ENCODE data around the gene FADD.
"Not testable (repeated sequence)": the region's sequence is repeated elsewhere in the genome, so short reads cannot be mapped to it uniquely, and the experiment has no call there.

Gene FADD

GRCh38 chr11:70192666-70193410, 10.3 kb upstream of the FADD start:
- no peak overlapping the region for H3K4me3 ChIP-seq (ENCODE audit: low read length)
- no peaks in the 10 kb centered on the region for H3K4me1 ChIP-seq (ENCODE audit: control insufficient read depth, insufficient read depth, low read length)
- no peak for DNase-seq (ENCODE audit: low read depth, low spot score)
- no peaks in the 10 kb centered on the region for H3K9me3 ChIP-seq (ENCODE audit: control insufficient read depth, insufficient read depth, low read length)
- H3K27ac ChIP-seq (ENCODE audit: low read length), result no peak overlapping the region
- no peaks in the 10 kb centered on the region for H3K27me3 ChIP-seq (ENCODE audit: control insufficient read depth, insufficient read depth, low read length)
- WGBS (ENCODE audit: insufficient coverage, insufficient read length), result no CpG with 5 or more reads among the region's 15 CpGs
- H3K36me3 ChIP-seq (ENCODE audit: control insufficient read depth, insufficient read depth, low read length), result no peaks in the 10 kb centered on the region

GRCh38 chr11:70193411-70194292, 9.4 kb upstream of the FADD start:
- Histone ChIP-seq H3K27ac (ENCODE audit: low read length) (no peak overlapping the region), H3K36me3 (ENCODE audit: control insufficient read depth, insufficient read depth, low read length) (no peaks in the 10 kb centered on the region), H3K9me3 (ENCODE audit: control insufficient read depth, insufficient read depth, low read length) (no peaks in the 10 kb centered on the region), H3K27me3 (ENCODE audit: control insufficient read depth, insufficient read depth, low read length) (no peaks in the 10 kb centered on the region), H3K4me1 (ENCODE audit: control insufficient read depth, insufficient read depth, low read length) (no peaks in the 10 kb centered on the region), H3K4me3 (ENCODE audit: low read length) (no peak overlapping the region)
- DNase-seq (ENCODE audit: low read depth, low spot score), result no peak
- WGBS (ENCODE audit: insufficient coverage, insufficient read length), result 100% methylated on average over 2 of the region's 7 CpGs

DNA sequence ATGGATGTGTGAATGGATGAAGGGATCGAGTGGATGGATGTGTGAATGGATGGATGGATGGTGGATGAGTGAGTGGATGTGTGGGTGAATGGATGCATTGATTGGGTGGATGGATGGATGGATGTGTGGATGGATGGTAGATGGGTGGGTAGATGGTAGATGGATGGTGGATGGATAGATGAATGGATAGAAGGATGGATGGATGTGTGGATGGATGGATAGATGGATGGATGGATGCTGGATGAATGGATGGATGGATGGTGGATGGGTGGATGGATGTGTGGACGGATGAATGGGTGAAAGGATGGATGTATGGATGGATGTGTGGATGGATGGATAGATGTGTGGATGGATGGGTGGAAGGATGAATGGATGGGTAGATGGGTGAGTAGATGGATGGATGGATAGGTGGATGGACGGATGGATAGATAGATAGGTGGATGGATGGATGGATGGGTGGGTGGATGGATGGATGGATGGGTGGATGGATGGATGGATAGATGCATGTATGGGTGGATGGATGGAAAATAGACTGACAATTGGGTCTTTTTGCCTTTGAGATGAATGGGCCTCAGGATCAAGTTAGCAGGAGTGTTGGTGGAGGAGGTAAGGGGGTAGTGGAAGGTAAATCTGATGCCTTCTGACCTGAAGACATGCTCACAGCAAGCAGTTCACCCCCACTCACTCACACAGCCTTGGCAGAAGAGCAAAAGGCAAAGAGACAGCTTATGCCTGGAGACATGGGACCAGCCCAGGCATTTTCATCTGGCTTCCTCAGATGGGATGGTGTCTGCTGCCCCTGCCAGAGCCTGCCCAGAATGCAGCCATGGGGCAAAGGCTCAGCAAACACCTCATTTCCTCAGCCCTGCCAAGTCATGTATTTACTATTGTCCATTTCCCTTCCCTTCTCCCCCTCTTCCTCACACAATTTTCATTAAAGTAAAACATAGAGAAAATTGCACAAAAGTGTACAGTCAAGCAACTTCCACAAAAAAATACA, 8.0 kb upstream of the FADD start:
- Histone ChIP-seq H3K4me3 (ENCODE audit: low read length) (no peak overlapping the region), H3K27ac (ENCODE audit: low read length) (no peak overlapping the region), H3K27me3 (ENCODE audit: control insufficient read depth, insufficient read depth, low read length) (no peaks in the 10 kb centered on the region), H3K36me3 (ENCODE audit: control insufficient read depth, insufficient read depth, low read length) (no peaks in the 10 kb centered on the region), H3K4me1 (ENCODE audit: control insufficient read depth, insufficient read depth, low read length) (no peaks in the 10 kb centered on the region), H3K9me3 (ENCODE audit: control insufficient read depth, insufficient read depth, low read length) (no peaks in the 10 kb centered on the region)
- DNase-seq (ENCODE audit: low read depth, low spot score), result no peak
- WGBS (ENCODE audit: insufficient coverage, insufficient read length), result 100% methylated on average over 2 of the region's 3 CpGs

DNA sequence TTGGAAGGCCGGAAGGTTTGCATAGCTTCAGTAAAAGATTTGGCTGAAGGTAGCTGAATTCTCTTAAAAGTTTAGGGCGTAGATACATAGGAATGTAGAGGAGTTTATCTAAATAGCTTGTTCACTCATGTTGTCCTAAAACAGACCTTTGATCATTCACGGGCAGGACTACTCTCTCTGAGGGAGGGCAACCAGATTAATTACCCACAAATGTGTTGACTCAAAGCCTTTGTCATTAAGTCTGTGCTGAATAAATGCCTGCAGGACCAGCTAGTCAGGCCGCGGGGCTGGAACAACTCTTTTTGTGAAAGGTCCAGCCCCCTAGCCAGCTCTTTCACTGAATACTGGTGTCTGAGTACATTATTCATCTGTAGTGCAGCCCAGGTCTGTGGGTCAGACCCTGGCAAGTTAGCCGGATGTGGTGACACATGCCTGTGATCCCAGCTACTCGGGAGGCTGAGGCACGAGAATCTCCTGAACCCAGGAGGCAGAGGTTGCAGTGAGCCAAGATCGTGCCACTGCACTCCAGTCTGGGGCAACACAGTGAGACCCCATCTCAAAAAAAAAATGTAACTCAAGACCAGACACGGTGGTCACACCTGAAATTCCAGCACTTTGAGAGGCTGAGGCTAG, 2.8 kb upstream of the FADD start:
- H3K4me3 ChIP-seq (ENCODE audit: low read length), result no peak overlapping the region
- no peak overlapping the region for H3K27ac ChIP-seq (ENCODE audit: low read length)
- no peak for DNase-seq (ENCODE audit: low read depth, low spot score)
- H3K9me3 ChIP-seq (ENCODE audit: control insufficient read depth, insufficient read depth, low read length), result no peaks in the 10 kb centered on the region
- 0 out of 2 replicates have a peak, but pooled peaks cover 3% of the 10 kb centered on the region for H3K36me3 ChIP-seq (ENCODE audit: control insufficient read depth, insufficient read depth, low read length)
- H3K27me3 ChIP-seq (ENCODE audit: control insufficient read depth, insufficient read depth, low read length), result no peaks in the 10 kb centered on the region
- no CpG with 5 or more reads among the region's 10 CpGs for WGBS (ENCODE audit: insufficient coverage, insufficient read length)
- H3K4me1 ChIP-seq (ENCODE audit: control insufficient read depth, insufficient read depth, low read length), result peaks cover 4% of the 10 kb centered on the region; the same call in 1 of the 2 replicates

- not testable (repeated sequence) for H3K4me3 ChIP-seq (ENCODE audit: low read length); H3K36me3 ChIP-seq (ENCODE audit: control insufficient read depth, insufficient read depth, low read length); H3K4me1 ChIP-seq (ENCODE audit: control insufficient read depth, insufficient read depth, low read length); DNase-seq (ENCODE audit: low read depth, low spot score); H3K9me3 ChIP-seq (ENCODE audit: control insufficient read depth, insufficient read depth, low read length); H3K27ac ChIP-seq (ENCODE audit: low read length); H3K27me3 ChIP-seq (ENCODE audit: control insufficient read depth, insufficient read depth, low read length)
- WGBS (ENCODE audit: insufficient coverage, insufficient read length), result no CpG with 5 or more reads among the region's 3 CpGs
These were observed 2.0 kb upstream of the FADD start for GRCh38 chr11:70201047-70201446.

GRCh38 chr11:70201882-70202861, 924 bp upstream of the FADD start:
- WGBS (ENCODE audit: insufficient coverage, insufficient read length), result 100% methylated on average over 1 of the region's 29 CpGs
- no peak overlapping the region; the same call in 1 of the 2 replicates for H3K4me3 ChIP-seq (ENCODE audit: low read length)
- peaks cover 4% of the 10 kb centered on the region; the same call in 1 of the 2 replicates for H3K4me1 ChIP-seq (ENCODE audit: control insufficient read depth, insufficient read depth, low read length)
- no peak for DNase-seq (ENCODE audit: low read depth, low spot score)
- no peaks in the 10 kb centered on the region for H3K9me3 ChIP-seq (ENCODE audit: control insufficient read depth, insufficient read depth, low read length)
- H3K27me3 ChIP-seq (ENCODE audit: control insufficient read depth, insufficient read depth, low read length), result no peaks in the 10 kb centered on the region
- H3K27ac ChIP-seq (ENCODE audit: low read length), result no peak overlapping the region
- peaks cover 13% of the 10 kb centered on the region; the same call in 1 of the 2 replicates for H3K36me3 ChIP-seq (ENCODE audit: control insufficient read depth, insufficient read depth, low read length)

DNA sequence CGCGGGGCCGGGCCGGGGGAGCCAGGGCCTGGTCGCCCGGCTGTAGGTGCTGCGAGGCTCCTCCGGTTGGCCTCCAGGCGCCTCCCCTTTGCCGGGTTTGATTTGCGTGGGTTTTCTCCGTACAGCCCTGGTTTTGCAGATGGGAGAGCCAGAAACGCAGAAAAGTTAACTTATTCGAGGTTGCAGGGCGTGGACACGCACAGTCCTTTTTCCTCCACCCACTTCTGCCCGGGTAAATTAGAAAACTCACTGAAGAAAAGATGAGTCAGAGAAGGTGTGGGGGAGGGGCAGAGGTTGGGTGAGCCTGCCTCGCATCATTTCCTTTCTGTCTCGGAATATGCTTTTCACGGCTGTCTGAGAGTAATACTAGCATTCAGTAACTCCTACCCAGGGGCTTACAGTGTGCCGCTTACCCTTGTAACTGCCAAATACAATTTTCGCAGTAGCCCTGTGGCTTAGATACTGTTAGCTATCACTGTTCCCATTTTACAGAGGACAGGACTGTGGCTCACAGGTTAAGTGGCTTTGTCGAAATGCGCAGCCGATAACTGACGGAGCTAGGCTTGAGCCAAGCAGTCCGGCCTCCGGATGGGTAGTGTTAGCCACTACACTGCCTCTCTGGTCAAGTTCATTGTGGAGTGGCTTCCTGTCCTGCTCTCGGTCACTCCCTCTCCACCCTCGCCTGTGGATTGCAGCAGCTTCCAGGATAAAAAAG, 812 bp downstream of the FADD start:
- H3K27me3 ChIP-seq (ENCODE audit: control insufficient read depth, insufficient read depth, low read length), result no peaks in the 10 kb centered on the region
- no CpG with 5 or more reads among the region's 30 CpGs for WGBS (ENCODE audit: insufficient coverage, insufficient read length)
- peak overlapping the region; percentile 95 for H3K4me3 ChIP-seq (ENCODE audit: low read length)
- H3K36me3 ChIP-seq (ENCODE audit: control insufficient read depth, insufficient read depth, low read length), result peaks cover 19% of the 10 kb centered on the region; the same call in 1 of the 2 replicates
- H3K4me1 ChIP-seq (ENCODE audit: control insufficient read depth, insufficient read depth, low read length), result peaks cover 4% of the 10 kb centered on the region; the same call in 1 of the 2 replicates
- no peaks in the 10 kb centered on the region for H3K9me3 ChIP-seq (ENCODE audit: control insufficient read depth, insufficient read depth, low read length)
- no peak overlapping the region for H3K27ac ChIP-seq (ENCODE audit: low read length)
- DNase-seq (ENCODE audit: low read depth, low spot score), result no peak

- H3K27ac ChIP-seq (ENCODE audit: low read length), result no peak overlapping the region
- H3K4me3 ChIP-seq (ENCODE audit: low read length), result peak overlapping the region; percentile 95; the same call in 1 of the 2 replicates
- H3K36me3 ChIP-seq (ENCODE audit: control insufficient read depth, insufficient read depth, low read length), result peaks cover 19% of the 10 kb centered on the region; the same call in 1 of the 2 replicates
These were observed 1.3 kb downstream of the FADD start for GRCh38 chr11:70204466-70204799.

More at GRCh38 chr11:70204466-70204799, 1.3 kb downstream of the FADD start:
- no peak for DNase-seq (ENCODE audit: low read depth, low spot score)
- WGBS (ENCODE audit: insufficient coverage, insufficient read length), result no CpG with 5 or more reads among the region's 4 CpGs
- Histone ChIP-seq H3K27me3 (ENCODE audit: control insufficient read depth, insufficient read depth, low read length) (no peaks in the 10 kb centered on the region), H3K4me1 (ENCODE audit: control insufficient read depth, insufficient read depth, low read length) (peaks cover 4% of the 10 kb centered on the region; the same call in 1 of the 2 replicates), H3K9me3 (ENCODE audit: control insufficient read depth, insufficient read depth, low read length) (no peaks in the 10 kb centered on the region)
